ENCODE results near the gene SEMA4B. TPM values are rescaled to one million over a fixed set of nuclear protein-coding genes. Genes with fewer than 3 reads are reported as not detected.

SEMA4B gene
- 100 to 1,000 TPM in 2 of 4 donors, 10 to 100 TPM in 2; 81.7 to 146 (median 116) TPM for total RNA-seq

GRCh38 chr15:90201130-90201943 lies at the start of gene SEMA4B:
TSS of gene SEMA4B (plus strand) at chr15:90201330. CDS start at chr15:90201579, 249 bp downstream.
- H3K4me1 ChIP-seq = peaks cover 56% of the 10 kb centered on the region
- 0% methylated on average over 8 of the region's 88 CpGs for WGBS
- H3K27me3 ChIP-seq = no peaks in the 10 kb centered on the region
- H3K27ac ChIP-seq = peak within 1 kb of the TSS; percentile 81
- TF ChIP-seq POLR2AphosphoS5 (IDR thresholded peaks at IDR 0.05) (no peak), POLR2A (IDR thresholded peaks at IDR 0.05) (no peak), EP300 (IDR thresholded peaks at IDR 0.05) (no peak), CTCF (IDR thresholded peaks at IDR 0.05) (no peak)
- peaks cover 4% of the 10 kb centered on the region for H3K36me3 ChIP-seq
- DNase-seq (ENCODE audit: low spot score in 2 of 2) = no peak
- peak within 1 kb of the TSS; percentile 69 for H3K4me3 ChIP-seq
- no peaks in the 10 kb centered on the region for H3K9me3 ChIP-seq

- H3K36me3 ChIP-seq = no peaks in the 10 kb centered on the region
- H3K4me1 ChIP-seq = no peaks in the 10 kb centered on the region
- WGBS = 75% methylated on average over 10 of the region's 10 CpGs
- no peak for TF ChIP-seq POLR2AphosphoS5 (IDR thresholded peaks at IDR 0.05)
- no peak for TF ChIP-seq CTCF (IDR thresholded peaks at IDR 0.05)
- TF ChIP-seq POLR2A (IDR thresholded peaks at IDR 0.05) = no peak
- TF ChIP-seq EP300 (IDR thresholded peaks at IDR 0.05) = no peak
- DNase-seq (ENCODE audit: low spot score in 2 of 2) = no peak
- no peak overlapping the region for H3K27ac ChIP-seq
- H3K9me3 ChIP-seq = no peaks in the 10 kb centered on the region
- H3K27me3 ChIP-seq = no peaks in the 10 kb centered on the region
- H3K4me3 ChIP-seq = no peak overlapping the region
Observed at GRCh38 chr15:90151989-90152645, 49.0 kb upstream of the SEMA4B start.

GRCh38 chr15:90153658-90154057 lies 47.5 kb upstream of the SEMA4B start:
- no peaks in the 10 kb centered on the region for H3K27me3 ChIP-seq
- peaks cover 9% of the 10 kb centered on the region for H3K4me1 ChIP-seq
- no peak for DNase-seq (ENCODE audit: low spot score in 2 of 2)
- no peak overlapping the region for H3K27ac ChIP-seq
- H3K4me3 ChIP-seq = no peak overlapping the region
- no peak for TF ChIP-seq EP300 (IDR thresholded peaks at IDR 0.05)
- no peak for TF ChIP-seq CTCF (IDR thresholded peaks at IDR 0.05)
- TF ChIP-seq POLR2AphosphoS5 (IDR thresholded peaks at IDR 0.05) = no peak
- H3K9me3 ChIP-seq = no peaks in the 10 kb centered on the region
- 68% methylated on average over 6 of the region's 6 CpGs for WGBS
- H3K36me3 ChIP-seq = no peaks in the 10 kb centered on the region

- Histone ChIP-seq H3K27ac (no peak overlapping the region), H3K36me3 (no peaks in the 10 kb centered on the region), H3K4me1 (peaks cover 14% of the 10 kb centered on the region), H3K27me3 (no peaks in the 10 kb centered on the region), H3K4me3 (no peak overlapping the region), H3K9me3 (no peaks in the 10 kb centered on the region)
- WGBS = 91% methylated on average over 5 of the region's 5 CpGs
- DNase-seq (ENCODE audit: low spot score in 2 of 2) = no peak
- TF ChIP-seq POLR2A (IDR thresholded peaks at IDR 0.05) = no peak
- TF ChIP-seq CTCF (IDR thresholded peaks at IDR 0.05) = no peak
- TF ChIP-seq EP300 (IDR thresholded peaks at IDR 0.05) = no peak
- no peak for TF ChIP-seq POLR2AphosphoS5 (IDR thresholded peaks at IDR 0.05)
Observed at GRCh38 chr15:90154246-90154645, 46.9 kb upstream of the SEMA4B start.
